Mesothelial cell of epicardium (in vitro differentiated cells): ENCODE measurements around the gene RHOBTB1. TPM values are rescaled to one million over a fixed set of nuclear protein-coding genes. Genes with fewer than 3 reads are reported as not detected.
"Not testable (repeated sequence)": the region's sequence is repeated elsewhere in the genome, so short reads cannot be mapped to it uniquely, and the experiment has no call there.

Experiments used
- DNase-seq, 2 experiments: peaks; one replicate each; pipeline ENCODE4 v3.0.0; 2021; ENCODE audit warnings: low spot score in 2 of 2; ENCODE audit not compliant: unreplicated experiment in 2 of 2
- H3K27ac Mint-ChIP-seq: 2 replicates; pipeline ENCODE4 v1.8.0; 2021; ENCODE audit warnings: mixed read lengths
- H3K27me3 Mint-ChIP-seq: 2 replicates; pipeline ENCODE4 v1.8.0; 2021; ENCODE audit warnings: low read depth, mixed read lengths
- H3K36me3 Mint-ChIP-seq: 2 replicates; pipeline ENCODE4 v1.8.0; 2021; ENCODE audit warnings: mixed read lengths
- H3K4me1 Mint-ChIP-seq: 2 replicates; pipeline ENCODE4 v1.8.0; 2021; ENCODE audit warnings: mixed read lengths
- H3K4me3 Mint-ChIP-seq: 2 replicates; pipeline ENCODE4 v1.8.0; 2021; ENCODE audit warnings: mild to moderate bottlenecking, moderate library complexity, mixed read lengths
- H3K9me3 Mint-ChIP-seq: 2 replicates; pipeline ENCODE4 v1.8.0; 2021; ENCODE audit warnings: mixed read lengths
- total RNA-seq: library from RNA; stranded (reverse); gene quantifications from 3 replicates; pipeline ENCODE4 v1.2.1, GENCODE V29; 2021
- TF ChIP-seq, protein P1 (sequence below): fragments of 200-600 bp; sonication (generic); IDR thresholded peaks from one replicate; pipeline ENCODE4 v1.5.0; 2021; ENCODE audit warnings: antibody characterized with exemption; ENCODE audit not compliant: unreplicated experiment

The RHOBTB1 gene
- total RNA-seq, 1 donor from 2014 or later, result 52.5 TPM

DNA sequence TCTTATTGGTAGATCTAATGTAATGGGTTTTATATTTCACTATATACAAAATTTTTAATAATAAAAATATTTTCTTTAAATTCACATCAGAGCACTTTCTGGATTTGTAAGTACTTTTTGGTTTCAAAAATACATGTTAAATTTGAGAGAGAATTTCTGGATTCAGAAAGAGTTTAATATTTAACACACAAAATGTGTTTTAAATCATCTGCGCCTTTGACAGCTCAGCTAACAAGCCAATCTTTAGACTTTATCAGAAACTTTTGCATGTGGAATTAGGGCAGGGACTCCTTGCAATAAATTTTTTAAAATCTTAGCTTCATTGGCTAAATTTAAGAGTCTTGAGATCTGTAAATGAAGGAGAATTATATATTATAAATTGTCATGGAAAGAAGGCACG, 32.7 kb upstream of the RHOBTB1 start:
- TF ChIP-seq, protein P1, sequence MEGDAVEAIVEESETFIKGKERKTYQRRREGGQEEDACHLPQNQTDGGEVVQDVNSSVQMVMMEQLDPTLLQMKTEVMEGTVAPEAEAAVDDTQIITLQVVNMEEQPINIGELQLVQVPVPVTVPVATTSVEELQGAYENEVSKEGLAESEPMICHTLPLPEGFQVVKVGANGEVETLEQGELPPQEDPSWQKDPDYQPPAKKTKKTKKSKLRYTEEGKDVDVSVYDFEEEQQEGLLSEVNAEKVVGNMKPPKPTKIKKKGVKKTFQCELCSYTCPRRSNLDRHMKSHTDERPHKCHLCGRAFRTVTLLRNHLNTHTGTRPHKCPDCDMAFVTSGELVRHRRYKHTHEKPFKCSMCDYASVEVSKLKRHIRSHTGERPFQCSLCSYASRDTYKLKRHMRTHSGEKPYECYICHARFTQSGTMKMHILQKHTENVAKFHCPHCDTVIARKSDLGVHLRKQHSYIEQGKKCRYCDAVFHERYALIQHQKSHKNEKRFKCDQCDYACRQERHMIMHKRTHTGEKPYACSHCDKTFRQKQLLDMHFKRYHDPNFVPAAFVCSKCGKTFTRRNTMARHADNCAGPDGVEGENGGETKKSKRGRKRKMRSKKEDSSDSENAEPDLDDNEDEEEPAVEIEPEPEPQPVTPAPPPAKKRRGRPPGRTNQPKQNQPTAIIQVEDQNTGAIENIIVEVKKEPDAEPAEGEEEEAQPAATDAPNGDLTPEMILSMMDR, result no peak

DNA sequence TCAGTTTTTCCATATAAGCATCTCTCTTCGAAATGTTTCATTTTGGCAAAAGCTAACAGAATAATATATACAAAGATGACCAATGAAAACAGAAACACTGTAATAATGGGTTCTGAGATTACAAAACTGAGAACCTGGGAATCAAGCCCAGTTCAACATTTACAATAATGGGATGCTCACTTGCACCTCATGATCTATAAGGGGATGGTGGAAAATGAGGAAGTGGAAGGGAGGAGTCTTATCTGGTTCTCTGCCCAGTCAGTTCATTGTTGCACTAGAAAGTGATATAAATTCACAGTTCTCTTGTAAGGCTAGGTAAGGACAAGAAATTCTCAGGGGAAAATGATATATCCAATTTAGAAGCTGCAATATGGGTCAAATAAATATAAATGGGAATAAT, 31.7 kb upstream of the RHOBTB1 start:
- Mint-ChIP-seq H3K4me3 (no peak overlapping the region), H3K36me3 (peaks cover 5% of the 10 kb centered on the region), H3K4me1 (peaks cover 70% of the 10 kb centered on the region), H3K9me3 (no peaks in the 10 kb centered on the region), H3K27me3 (no peaks in the 10 kb centered on the region), H3K27ac (no peak overlapping the region)
- no peak for DNase-seq
- TF ChIP-seq, protein P1, result no peak

More for the DNA sequence above, 32.7 kb upstream of the RHOBTB1 start:
- Mint-ChIP-seq H3K36me3 (peaks cover 2% of the 10 kb centered on the region), H3K4me3 (no peak overlapping the region), H3K27me3 (no peaks in the 10 kb centered on the region), H3K4me1 (peaks cover 74% of the 10 kb centered on the region), H3K9me3 (no peaks in the 10 kb centered on the region), H3K27ac (no peak overlapping the region)
- DNase-seq, result no peak

DNA sequence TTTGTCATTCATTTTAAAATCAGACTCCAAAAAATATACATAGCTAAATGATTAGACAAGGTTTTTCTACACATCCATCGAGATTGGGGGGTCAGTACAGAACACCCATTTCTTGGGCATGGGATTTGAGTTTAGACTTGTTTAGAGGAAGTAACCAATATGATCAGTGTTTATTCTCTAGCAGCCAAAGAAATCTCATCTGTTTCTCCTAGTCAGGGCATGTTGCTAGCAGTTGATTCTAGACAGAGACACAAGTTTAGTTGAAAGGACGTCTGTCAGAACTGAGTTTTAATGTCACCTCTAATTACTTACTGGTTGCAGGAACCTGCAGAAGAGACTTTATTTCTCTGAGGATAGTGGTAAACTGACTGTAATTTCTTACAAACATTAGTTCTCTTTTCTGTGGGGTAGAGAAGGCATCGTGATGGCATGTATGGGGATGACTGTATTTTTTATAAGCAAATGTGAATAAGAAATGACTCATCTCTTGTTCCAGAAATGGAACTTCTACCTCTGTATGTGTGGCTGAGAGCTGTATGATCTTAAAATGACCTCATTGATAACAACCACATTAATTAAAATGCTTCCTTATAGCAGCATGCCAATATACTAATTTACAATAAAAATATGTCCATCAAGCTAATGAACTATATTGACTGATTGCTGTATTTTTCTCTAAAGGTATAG, 30.6 kb upstream of the RHOBTB1 start:
- DNase-seq, result no peak
- peaks cover 59% of the 10 kb centered on the region for H3K4me1 Mint-ChIP-seq
- TF ChIP-seq, protein P1, result no peak

DNA sequence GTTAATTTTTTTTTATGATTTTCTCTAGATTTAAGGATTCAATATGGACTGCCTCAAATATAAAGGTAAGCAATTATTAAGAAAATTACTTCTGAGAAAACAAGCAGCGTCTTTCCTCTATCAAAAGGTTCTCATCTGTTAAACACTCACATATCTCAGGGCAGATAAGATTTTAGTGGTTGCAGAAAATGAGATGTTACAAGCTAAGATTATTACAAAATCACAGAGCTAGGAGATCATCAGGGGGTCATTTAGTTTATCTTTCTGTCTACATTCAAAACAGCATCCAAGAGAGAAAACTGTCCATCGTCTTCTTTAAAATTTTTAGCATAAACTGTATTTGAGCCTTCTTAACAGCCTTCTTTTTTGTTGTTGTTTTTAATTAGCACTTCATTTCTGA, 29.1 kb upstream of the RHOBTB1 start:
- H3K27me3 Mint-ChIP-seq, result no peaks in the 10 kb centered on the region
- peaks cover 49% of the 10 kb centered on the region for H3K4me1 Mint-ChIP-seq
- no peaks in the 10 kb centered on the region for H3K9me3 Mint-ChIP-seq
- DNase-seq, result no peak
- TF ChIP-seq, protein P1, result no peak
- H3K36me3 Mint-ChIP-seq, result peaks cover 5% of the 10 kb centered on the region
- H3K27ac Mint-ChIP-seq, result peak overlapping the region; percentile 40
- H3K4me3 Mint-ChIP-seq, result no peak overlapping the region

More for the DNA sequence above, 30.6 kb upstream of the RHOBTB1 start:
- Mint-ChIP-seq H3K27ac (peak overlapping the region; percentile 9), H3K36me3 (peaks cover 5% of the 10 kb centered on the region), H3K27me3 (no peaks in the 10 kb centered on the region), H3K4me3 (no peak overlapping the region), H3K9me3 (no peaks in the 10 kb centered on the region)

DNA sequence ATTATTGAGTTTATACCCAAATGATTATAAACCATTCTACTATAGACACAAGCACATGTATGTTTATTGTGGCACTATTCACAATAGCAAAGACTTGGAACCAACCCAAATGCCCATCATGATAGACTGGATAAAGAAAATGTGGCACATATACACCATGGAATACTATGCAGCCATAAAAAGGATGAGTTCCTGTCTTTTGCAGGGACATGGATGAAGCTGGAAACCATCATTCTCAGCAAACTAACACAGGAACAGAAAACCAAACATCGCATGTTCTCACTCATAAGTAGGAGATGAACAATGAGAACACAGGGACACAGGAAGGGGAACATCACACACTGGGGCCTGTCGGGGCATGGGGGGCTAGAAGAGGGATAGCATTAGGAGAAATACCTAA, 28.2 kb upstream of the RHOBTB1 start:
- not testable (repeated sequence) for H3K27me3 Mint-ChIP-seq, H3K36me3 Mint-ChIP-seq, DNase-seq, H3K27ac Mint-ChIP-seq, H3K4me3 Mint-ChIP-seq, H3K9me3 Mint-ChIP-seq
- H3K4me1 Mint-ChIP-seq, result peaks cover 45% of the 10 kb centered on the region

DNA sequence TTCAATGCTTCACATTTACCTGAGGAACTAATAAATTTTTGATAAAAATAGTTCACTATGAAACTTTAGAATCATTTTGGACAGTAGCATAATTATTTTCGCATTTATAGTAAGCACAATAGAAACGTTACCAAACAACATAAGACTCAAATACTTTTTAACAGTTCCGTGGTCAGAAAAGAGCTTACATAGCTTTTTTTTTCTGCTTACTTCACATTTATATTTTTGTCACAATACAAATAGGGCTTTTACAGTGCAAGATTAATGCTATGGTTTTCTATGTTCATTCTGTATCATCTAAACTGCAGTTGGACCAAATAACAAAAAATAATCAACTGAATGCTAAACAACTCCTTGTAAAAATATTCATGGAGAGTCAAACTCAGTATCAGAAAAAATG, 26.5 kb upstream of the RHOBTB1 start:
- H3K27ac Mint-ChIP-seq, result no peak overlapping the region
- H3K36me3 Mint-ChIP-seq, result peaks cover 5% of the 10 kb centered on the region
- H3K4me1 Mint-ChIP-seq, result peaks cover 33% of the 10 kb centered on the region
- TF ChIP-seq, protein P1, result no peak
- H3K9me3 Mint-ChIP-seq, result no peaks in the 10 kb centered on the region
- DNase-seq, result no peak
- no peaks in the 10 kb centered on the region for H3K27me3 Mint-ChIP-seq
- H3K4me3 Mint-ChIP-seq, result no peak overlapping the region
